Ovary (tissue), 9 donors: ENCODE data around the gene PTOV1. TPM values are rescaled to one million over a fixed set of nuclear protein-coding genes. Genes with fewer than 3 reads are reported as not detected.

Experiments
- DNase-seq, 5 donors: peaks; one replicate each; pipeline ENCODE4 v3.0.0-alpha.2; 2019 to 2020
- H3K27ac ChIP-seq, 2 donors: fragments of 200-600 bp; one replicate each; pipeline versions ENCODE4 v1.5.1 to v1.8.0; 2019 to 2022
- H3K27me3 ChIP-seq: fragments of 200-600 bp; one replicate; pipeline ENCODE4 v1.8.0; 2022
- H3K36me3 ChIP-seq: fragments of 200-600 bp; sonication (generic); one replicate; pipeline ENCODE4 v1.5.1; 2019
- H3K4me1 ChIP-seq: one replicate; pipeline ENCODE4 v1.8.1; 2013; ENCODE audit warnings: mild to moderate bottlenecking, moderate library complexity; ENCODE audit not compliant: insufficient read depth
- H3K4me3 ChIP-seq: fragments of 200-600 bp; sonication (generic); one replicate; pipeline ENCODE4 v1.5.1; 2017
- H3K9me3 ChIP-seq, 2 donors: fragments of 200-600 bp in 1 of 2; sonication (generic) in 1 of 2; one replicate each; pipeline versions ENCODE4 v1.5.1 to v1.8.1; 2013 to 2019; ENCODE audit warnings: mild to moderate bottlenecking in 1 of 2, moderate library complexity in 1 of 2
- CTCF ChIP-seq, 3 donors: fragments of 450-650 bp in 2 of 3; fragments of 200-600 bp in 1 of 3; IDR thresholded peaks; one replicate each; pipeline versions ENCODE4 v1.5.1 to v1.8.0; 2016 to 2022; ENCODE audit warnings: antibody characterized with exemption in 3 of 3, mild to moderate bottlenecking in 1 of 3
- EP300 ChIP-seq: sonication (generic); formaldehyde crosslinking; IDR thresholded peaks from one replicate; pipeline ENCODE4 v1.6.1; 2017; ENCODE audit warnings: antibody characterized with exemption
- POLR2A ChIP-seq: fragments of 450-650 bp; IDR thresholded peaks from one replicate; pipeline ENCODE4 v1.6.1; 2017; ENCODE audit warnings: antibody characterized with exemption, mild to moderate bottlenecking, moderate library complexity
- WGBS, 3 donors: extraction: QIAGEN DNeasy Blood & Tissue Kit in 1 of 3; methylation state at CpG; one replicate each; pipeline versions ENCODE4 v1.1.5 to v1.1.7; 2013 to 2017; 5-methylcytosine and 5-hydroxymethylcytosine counted together
- intact Hi-C, 4 donors: fragments of 100-400 bp; cut with DNase I; formaldehyde crosslinking; loops; one replicate each; pipeline versions ENCODE4 v1.11.0 to v1.15.1; 2022 to 2023
- polyA plus RNA-seq, 2 donors: library from polyadenylated mRNA; stranded (reverse); fragments of 200-250 nt in 1 of 2; fragments of 350-450 nt in 1 of 2; fragmentation: Illumina TruSeq in 1 of 2; extraction: RNeasy Lipid Tissue Mini Kit (QIAGEN cat#74804) in 1 of 2; gene quantifications; one replicate each; pipeline ENCODE4 v1.2.3, GENCODE V29; 2013 to 2014
- total RNA-seq, 7 donors: library from RNA; depleted of rRNA in 2 of 7; stranded (reverse); fragments of >200 nt in 2 of 7; fragmentation: NEBNext Ultra II Directional in 3 of 7; extraction: Animal tissue kit (Norgen Biotek cat#: 25700) in 3 of 7; gene quantifications; one replicate each; pipeline versions ENCODE4 v1.1.0 to v1.2.4, GENCODE V29; 2016 to 2023
- donor health status: DM: no; HTN: no; CAD: no; lungs with moderate emphysema.
- donor health status: DM: no; HTN: no; CAD: no.
- donor health status: Bipolar disorder and iron deficiency.
- donor health status: DM: yes; HTN: yes; CAD: no.
- donor health status: DM: no; HTN: no; CAD: no.
- donor health status: DM: yes; HTN: yes; CAD: no.

Gene PTOV1
- total and polyA plus RNA-seq, 9 donors = 22.2 to 256 (median 186) TPM

GRCh38 chr19:49837425-49837824 is 13.5 kb upstream of the PTOV1 start:
- 92 to 97% (median 94%) methylated on average over 9 of the region's 9 CpGs for WGBS, 3 donors
- Histone ChIP-seq H3K27ac (no peak overlapping the region), H3K4me3 (no peak overlapping the region), H3K9me3 (no peaks in the 10 kb centered on the region), H3K36me3 (no peaks in the 10 kb centered on the region), H3K27me3 (no peaks in the 10 kb centered on the region), H3K4me1 (no peaks in the 10 kb centered on the region)
- DNase-seq = no peak
- intact Hi-C loops = no loop called here
- TF ChIP-seq POLR2A (no peak), CTCF (IDR thresholded peaks at IDR 0.05) (no peak)

GRCh38 chr19:49838885-49839588 is 11.9 kb upstream of the PTOV1 start:
- Histone ChIP-seq H3K36me3 (no peaks in the 10 kb centered on the region), H3K4me3 (no peak overlapping the region), H3K27me3 (no peaks in the 10 kb centered on the region), H3K27ac (no peak overlapping the region), H3K9me3 (no peaks in the 10 kb centered on the region), H3K4me1 (no peaks in the 10 kb centered on the region)
- 93 to 95% (median 93%) methylated on average over 18 of the region's 18 CpGs for WGBS, 3 donors
- intact Hi-C loops = no loop called here
- TF ChIP-seq POLR2A = no peak
- TF ChIP-seq EP300 = no peak
- no peak for TF ChIP-seq CTCF (IDR thresholded peaks at IDR 0.05)
- DNase-seq = no peak

GRCh38 chr19:49839713-49840112 is 11.2 kb upstream of the PTOV1 start:
- WGBS, 3 donors = 82 to 84% (median 83%) methylated on average over 11 of the region's 11 CpGs
- Histone ChIP-seq H3K27ac (no peak overlapping the region), H3K36me3 (no peaks in the 10 kb centered on the region)

GRCh38 chr19:49840321-49840720 is 10.6 kb upstream of the PTOV1 start:
- intact Hi-C loops = no loop called here
- H3K36me3 ChIP-seq = no peaks in the 10 kb centered on the region

More at GRCh38 chr19:49839713-49840112, 11.2 kb upstream of the PTOV1 start:
- no peak for DNase-seq
- Histone ChIP-seq H3K27me3 (no peaks in the 10 kb centered on the region), H3K9me3 (no peaks in the 10 kb centered on the region), H3K4me1 (no peaks in the 10 kb centered on the region), H3K4me3 (no peak overlapping the region)
- intact Hi-C loops = no loop called here
- TF ChIP-seq EP300 (no peak), CTCF (IDR thresholded peaks at IDR 0.05) (no peak), POLR2A (no peak)

More at GRCh38 chr19:49840321-49840720, 10.6 kb upstream of the PTOV1 start:
- Histone ChIP-seq H3K4me1 (no peaks in the 10 kb centered on the region), H3K27ac (no peak overlapping the region), H3K4me3 (no peak overlapping the region), H3K27me3 (no peaks in the 10 kb centered on the region), H3K9me3 (no peaks in the 10 kb centered on the region)
- 83 to 88% (median 84%) methylated on average over 11 of the region's 11 CpGs for WGBS, 3 donors
- no peak for TF ChIP-seq POLR2A
- no peak for TF ChIP-seq EP300
- TF ChIP-seq CTCF (IDR thresholded peaks at IDR 0.05) = no peak
- no peak for DNase-seq
